Lung (tissue), 12 donors: ENCODE results near the gene NT5DC2. TPM values are rescaled to one million over a fixed set of nuclear protein-coding genes. Genes with fewer than 3 reads are reported as not detected.

Experiments
- ATAC-seq: fragments of 200-7000 bp; cut with Tn5 transposase; one replicate; pipeline ENCODE4 v1.9.1; 2020; ENCODE audit warnings: moderate number of reproducible peaks; ENCODE audit not compliant: insufficient read depth, low FRiP score
- DNase-seq, 3 donors: peaks; one replicate each; pipeline ENCODE4 v3.0.0-alpha.2; 2013 to 2017
- H3K27ac ChIP-seq, 2 donors: one replicate each; pipeline ENCODE4 v1.5.1; 2013; ENCODE audit warnings: mild to moderate bottlenecking in 2 of 2, moderate library complexity in 2 of 2, control low read depth in 1 of 2, inconsistent platforms in 1 of 2, low read depth in 1 of 2, low read length in 1 of 2
- H3K27me3 ChIP-seq, 3 donors: one replicate each; pipeline ENCODE4 v1.5.1; 2013; ENCODE audit warnings: low read length in 2 of 3; ENCODE audit not compliant: control insufficient read depth in 3 of 3, insufficient read depth in 3 of 3
- H3K36me3 ChIP-seq, 4 donors: one replicate each; pipeline ENCODE4 v1.5.1; 2013; ENCODE audit warnings: low read length in 4 of 4, mild to moderate bottlenecking in 1 of 4, moderate library complexity in 1 of 4; ENCODE audit not compliant: control insufficient read depth in 4 of 4, insufficient read depth in 4 of 4
- H3K4me1 ChIP-seq, 5 donors: one replicate each; pipeline ENCODE4 v1.5.1; 2013; ENCODE audit warnings: low read length in 5 of 5, mild to moderate bottlenecking in 2 of 5, moderate library complexity in 1 of 5; ENCODE audit not compliant: control insufficient read depth in 5 of 5, insufficient read depth in 5 of 5
- H3K4me3 ChIP-seq: one replicate; pipeline ENCODE4 v1.5.1; 2013; ENCODE audit warnings: mild to moderate bottlenecking, control low read depth, moderate library complexity
- H3K9ac ChIP-seq, 2 donors: one replicate each; pipeline ENCODE4 v1.5.1; 2013; ENCODE audit warnings: low read length in 2 of 2, control low read depth in 1 of 2; ENCODE audit not compliant: insufficient read depth in 1 of 2
- H3K9me3 ChIP-seq, 4 donors: one replicate each; pipeline ENCODE4 v1.5.1; 2013; ENCODE audit warnings: low read length in 3 of 4, mild to moderate bottlenecking in 1 of 4, moderate library complexity in 1 of 4; ENCODE audit not compliant: control insufficient read depth in 4 of 4, insufficient read depth in 3 of 4
- CTCF ChIP-seq: IDR thresholded peaks from 2 replicates; pipeline ENCODE4 v1.5.1; 2012; ENCODE audit warnings: mild to moderate bottlenecking; ENCODE audit errors: control extremely low read depth, extremely low read depth
- WGBS, 2 donors: extraction: QIAGEN DNeasy Blood & Tissue Kit; methylation state at CpG; one replicate each; pipeline ENCODE4 v1.1.7; 2013; 5-methylcytosine and 5-hydroxymethylcytosine counted together
- polyA plus RNA-seq, 2 donors: library from polyadenylated mRNA; stranded (reverse); fragments of 200-250 nt; gene quantifications; one replicate each; pipeline ENCODE4 v1.2.1, GENCODE V29; 2013
- total RNA-seq, 2 donors: library from RNA; depleted of rRNA in 1 of 2; stranded (reverse); fragments of >200 nt in 1 of 2; gene quantifications; one replicate each; pipeline ENCODE4 v1.2.1, GENCODE V29; 2014 to 2021
- donor health status: control.
- donor health status: control.
- donor health status: Bipolar disorder and iron deficiency.
- donor health status: healthy.
- donor health status: DM: yes; HTN: yes; CAD: no.

Gene NT5DC2
- total and polyA plus RNA-seq, 4 donors: 32.7 to 85.6 (median 51.2) TPM

GRCh38 chr3:52537165-52537620 lies 3.5 kb upstream of the NT5DC2 start:
- 2 to 3% methylated on average over 6 of the region's 6 CpGs for whole genome bisulfite sequencing, 2 donors
- H3K4me1 ChIP-seq: peaks cover 8 to 44% (median 17%) of the 10 kb centered on the region in 5 donors
- no peak for ATAC-seq
- peaks cover 0 to 6% (median 2%) of the 10 kb centered on the region in 4 donors for H3K36me3 ChIP-seq
- DNase-seq: no peak
- TF ChIP-seq CTCF: no peak
- H3K9me3 ChIP-seq: no peaks in the 10 kb centered on the region
- no peaks in the 10 kb centered on the region for H3K27me3 ChIP-seq
- H3K27ac ChIP-seq: peak overlapping the region; percentile 86 to 89
- peak overlapping the region; percentile 32 to 63 for H3K9ac ChIP-seq
- peak overlapping the region; percentile 70 for H3K4me3 ChIP-seq

GRCh38 chr3:52536369-52537164 lies 2.9 kb upstream of the NT5DC2 start, which contains the start of gene UQCC5:
Gene UQCC5 (plus strand): TSS chr3:52536605. CDS start chr3:52536756, 151 bp downstream.
- ATAC-seq (peak; percentile 92), DNase-seq (peak; percentile 98 to 99 (median 98))
- H3K4me3 ChIP-seq: peak within 1 kb of the TSS; percentile 70
- no peaks in the 10 kb centered on the region for H3K27me3 ChIP-seq
- H3K27ac ChIP-seq: peak within 1 kb of the TSS; percentile 86 to 89
- peaks cover 0 to 6% (median 2%) of the 10 kb centered on the region in 4 donors for H3K36me3 ChIP-seq
- peak within 1 kb of the TSS; percentile 32 to 63 for H3K9ac ChIP-seq
- H3K4me1 ChIP-seq: peaks cover 8 to 50% (median 20%) of the 10 kb centered on the region in 5 donors
- no peaks in the 10 kb centered on the region for H3K9me3 ChIP-seq
- TF ChIP-seq CTCF: no peak
- 0% methylated on average over 60 to 65 of the region's 65 CpGs for WGBS, 2 donors

GRCh38 chr3:52536112-52536368 lies 2.4 kb upstream of the NT5DC2 start:
- 15 to 16% methylated on average over 9 of the region's 9 CpGs for WGBS, 2 donors
- TF ChIP-seq CTCF: no peak
- Histone ChIP-seq H3K27me3 (no peaks in the 10 kb centered on the region), H3K27ac (no peak overlapping the region), H3K9ac (no peak overlapping the region), H3K36me3 (peaks cover 0 to 4% (median 2%) of the 10 kb centered on the region in 4 donors), H3K4me1 (peaks cover 13 to 55% (median 22%) of the 10 kb centered on the region in 5 donors), H3K9me3 (no peaks in the 10 kb centered on the region), H3K4me3 (no peak overlapping the region)
- ATAC-seq: no peak
- DNase-seq: no peak
